HUES6 (cell line): Measurements from ENCODE around the gene UTS2.

ENCODE experiments used
- H3K27ac ChIP-seq: 2 replicates; pipeline ENCODE4 v1.7.0; 2013; ENCODE audit warnings: low read depth, mild to moderate bottlenecking, low read length, inconsistent platforms
- H3K27me3 ChIP-seq: 2 replicates; pipeline ENCODE4 v1.6.1; 2013; ENCODE audit warnings: low read length; ENCODE audit not compliant: control insufficient read depth, insufficient read depth
- H3K36me3 ChIP-seq: 2 replicates; pipeline ENCODE4 v1.6.1; 2013; ENCODE audit warnings: low read length; ENCODE audit not compliant: control insufficient read depth, insufficient read depth
- H3K4me1 ChIP-seq: 2 replicates; pipeline ENCODE4 v1.6.1; 2013; ENCODE audit warnings: low read length; ENCODE audit not compliant: control insufficient read depth, insufficient read depth
- H3K4me3 ChIP-seq: 2 replicates; pipeline ENCODE4 v1.5.1; 2013; ENCODE audit warnings: low read depth, low read length
- H3K9ac ChIP-seq: one replicate; pipeline ENCODE4 v1.6.1; 2013; ENCODE audit warnings: mild to moderate bottlenecking, low read length
- H3K9me3 ChIP-seq: 2 replicates; pipeline ENCODE4 v1.6.1; 2013; ENCODE audit warnings: low read depth, low read length; ENCODE audit not compliant: control insufficient read depth, insufficient read depth

Gene UTS2

DNA sequence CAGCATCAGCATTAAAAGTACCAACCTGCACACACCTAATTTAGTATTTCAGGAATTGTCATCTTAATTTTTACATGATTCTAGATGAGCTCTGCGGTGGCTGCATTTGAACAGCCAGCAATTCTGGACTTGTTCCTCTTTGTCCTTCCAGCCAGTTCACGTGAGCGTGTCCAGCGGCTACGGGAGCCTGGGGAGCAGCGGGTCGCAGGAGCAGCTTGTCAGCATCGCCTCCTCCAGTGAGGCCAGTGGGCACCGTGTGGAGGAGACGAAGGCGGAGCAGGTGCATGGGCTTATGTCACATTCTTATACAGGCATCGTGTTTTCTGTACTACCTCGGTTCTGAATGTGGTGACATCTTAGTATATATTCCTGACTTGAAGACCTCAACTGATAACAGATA, 43.1 kb downstream of the UTS2 start:
- no peaks in the 10 kb centered on the region for H3K4me1 ChIP-seq
- peaks cover 14% of the 10 kb centered on the region for H3K36me3 ChIP-seq
- no peak overlapping the region for H3K9ac ChIP-seq
- H3K9me3 ChIP-seq, result peaks cover 12% of the 10 kb centered on the region
- no peak overlapping the region for H3K4me3 ChIP-seq
- no peaks in the 10 kb centered on the region for H3K27me3 ChIP-seq
- H3K27ac ChIP-seq, result no peak overlapping the region

GRCh38 chr1:7808253-7808844, 44.5 kb downstream of the UTS2 start:
- Histone ChIP-seq H3K36me3 (peaks cover 9% of the 10 kb centered on the region; the same call in 1 of the 2 replicates), H3K27ac (no peak overlapping the region), H3K4me1 (no peaks in the 10 kb centered on the region), H3K27me3 (no peaks in the 10 kb centered on the region), H3K9ac (no peak overlapping the region), H3K4me3 (no peak overlapping the region), H3K9me3 (peaks cover 4% of the 10 kb centered on the region)

- Histone ChIP-seq H3K9ac (no peak overlapping the region), H3K36me3 (peaks cover 12% of the 10 kb centered on the region; the same call in 1 of the 2 replicates), H3K4me1 (no peaks in the 10 kb centered on the region), H3K4me3 (no peak overlapping the region), H3K27me3 (no peaks in the 10 kb centered on the region), H3K9me3 (no peaks in the 10 kb centered on the region), H3K27ac (no peak overlapping the region)
These were observed 47.4 kb downstream of the UTS2 start for GRCh38 chr1:7805460-7805859.
